ENCODE data around the gene ANKRD61.
A peak's percentile ranks its signal among the peaks of the same experiment; 100 is the strongest.
"Not testable (repeated sequence)": the region's sequence is repeated elsewhere in the genome, so short reads cannot be mapped to it uniquely, and the experiment has no call there.

The ANKRD61 gene

GRCh38 chr7:6022707-6023106 is 8.5 kb upstream of the ANKRD61 start:
- peaks cover 22% of the 10 kb centered on the region for H3K4me1 Mint-ChIP-seq
- H3K4me3 Mint-ChIP-seq, result no peak overlapping the region
- no peak for DNase-seq
- H3K9me3 Mint-ChIP-seq, result no peaks in the 10 kb centered on the region
- no peaks in the 10 kb centered on the region for H3K27me3 Mint-ChIP-seq
- H3K36me3 Mint-ChIP-seq, result peaks cover 69% of the 10 kb centered on the region
- H3K27ac Mint-ChIP-seq, result no peak overlapping the region
- CTCF ChIA-PET, result no interaction called here

DNA sequence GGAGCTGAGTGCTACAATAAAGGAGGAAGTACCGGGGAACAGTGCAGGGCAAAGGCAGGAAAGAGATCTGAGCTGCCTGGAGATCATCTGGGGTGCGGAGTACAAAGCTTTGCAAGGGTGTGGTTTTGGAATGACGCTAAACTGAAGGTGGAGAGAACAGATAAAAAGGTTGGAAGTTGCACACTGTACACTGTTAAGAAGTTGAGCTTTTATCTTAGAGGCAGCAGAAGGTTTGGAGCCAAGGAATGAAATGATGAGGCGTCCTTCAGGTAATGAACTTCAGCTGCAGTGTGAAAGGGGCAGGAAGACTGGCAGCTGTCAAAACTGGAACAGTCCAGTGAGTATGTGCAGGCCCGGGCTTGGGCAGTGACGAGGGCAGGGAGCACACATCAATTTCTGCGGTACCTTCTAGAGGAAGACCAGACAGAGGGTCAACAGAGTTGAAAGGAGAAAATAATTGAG is 7.2 kb upstream of the ANKRD61 start:
- H3K36me3 Mint-ChIP-seq, result peaks cover 76% of the 10 kb centered on the region
- CTCF ChIA-PET, result interaction anchor here (0.6 to 1.5 kb wide), 4 partner anchors 27 to 302 kb away, joined by 3 to 4 read pairs (median 3); no protein-coding TSS in a partner anchor
- H3K4me3 Mint-ChIP-seq, result no peak overlapping the region

GRCh38 chr7:6026011-6026819 is 5.0 kb upstream of the ANKRD61 start:
- peak; percentile 83 for DNase-seq
- Mint-ChIP-seq H3K27ac (peak overlapping the region; percentile 86), H3K4me3 (peak overlapping the region; percentile 54), H3K9me3 (no peaks in the 10 kb centered on the region), H3K36me3 (peaks cover 75% of the 10 kb centered on the region), H3K27me3 (no peaks in the 10 kb centered on the region), H3K4me1 (peaks cover 26% of the 10 kb centered on the region)
- CTCF ChIA-PET, result interaction anchor here (0.9 to 1.2 kb wide), 2 partner anchors 158 to 297 kb away, joined by 3 read pairs; no protein-coding TSS in a partner anchor

More for the DNA sequence above, 7.2 kb upstream of the ANKRD61 start:
- Mint-ChIP-seq H3K9me3 (no peaks in the 10 kb centered on the region), H3K27ac (no peak overlapping the region), H3K4me1 (peaks cover 26% of the 10 kb centered on the region), H3K27me3 (no peaks in the 10 kb centered on the region)
- DNase-seq, result no peak

- CTCF ChIA-PET, result interaction anchor here (1.2 to 1.3 kb wide), 2 partner anchors 19 to 158 kb away, joined by 3 to 4 read pairs; no protein-coding TSS in a partner anchor
- peaks cover 26% of the 10 kb centered on the region for H3K4me1 Mint-ChIP-seq
- peaks cover 74% of the 10 kb centered on the region for H3K36me3 Mint-ChIP-seq
- no peak overlapping the region for H3K4me3 Mint-ChIP-seq
- no peaks in the 10 kb centered on the region for H3K9me3 Mint-ChIP-seq
- H3K27ac Mint-ChIP-seq, result peak overlapping the region; percentile 86
- no peak for DNase-seq
- H3K27me3 Mint-ChIP-seq, result no peaks in the 10 kb centered on the region
Observed at GRCh38 chr7:6026820-6027311, 4.3 kb upstream of the ANKRD61 start.

DNA sequence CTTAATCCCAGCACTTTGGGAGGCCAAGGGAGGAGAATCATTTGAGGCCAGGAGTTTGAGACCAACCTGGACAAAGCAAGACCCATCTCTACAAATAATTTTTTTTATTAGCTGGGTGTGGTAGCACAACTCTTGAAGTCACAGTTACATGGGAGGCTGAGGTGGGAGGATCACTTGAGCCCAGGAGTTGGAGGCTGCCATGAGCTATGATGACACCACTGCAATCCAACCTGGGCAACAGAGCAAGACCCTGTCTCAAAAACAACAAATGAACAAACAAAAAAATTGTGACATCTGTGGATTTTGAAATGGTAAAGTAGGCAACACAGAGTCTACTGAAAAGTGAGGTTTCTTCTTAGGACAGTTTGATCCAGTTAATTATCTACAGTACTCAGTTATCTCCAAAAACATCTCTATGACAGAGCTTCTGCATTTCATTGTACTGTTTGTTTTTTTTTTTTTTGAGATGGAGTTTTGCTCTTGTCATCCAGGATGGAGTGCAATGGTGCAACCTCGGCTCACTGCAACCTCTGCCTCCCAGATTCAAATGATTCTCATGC is 3.3 kb upstream of the ANKRD61 start:
- no peak overlapping the region for H3K4me3 Mint-ChIP-seq
- peaks cover 26% of the 10 kb centered on the region for H3K4me1 Mint-ChIP-seq
- no peaks in the 10 kb centered on the region for H3K27me3 Mint-ChIP-seq
- DNase-seq, result no peak
- CTCF ChIA-PET, result interaction anchor here (0.8 to 1.3 kb wide), 3 partner anchors 13 to 30 kb away, joined by 3 to 4 read pairs (median 4); no protein-coding TSS in a partner anchor
- no peaks in the 10 kb centered on the region for H3K9me3 Mint-ChIP-seq
- peak overlapping the region; percentile 60 for H3K27ac Mint-ChIP-seq
- peaks cover 68% of the 10 kb centered on the region for H3K36me3 Mint-ChIP-seq

GRCh38 chr7:6028563-6028962 is 2.6 kb upstream of the ANKRD61 start:
- no peak overlapping the region for H3K4me3 Mint-ChIP-seq
- DNase-seq, result no peak
- peaks cover 26% of the 10 kb centered on the region for H3K4me1 Mint-ChIP-seq
- CTCF ChIA-PET, result no interaction called here
- H3K27ac Mint-ChIP-seq, result peak overlapping the region; percentile 38
- peaks cover 66% of the 10 kb centered on the region for H3K36me3 Mint-ChIP-seq
- H3K9me3 Mint-ChIP-seq, result no peaks in the 10 kb centered on the region
- H3K27me3 Mint-ChIP-seq, result no peaks in the 10 kb centered on the region

DNA sequence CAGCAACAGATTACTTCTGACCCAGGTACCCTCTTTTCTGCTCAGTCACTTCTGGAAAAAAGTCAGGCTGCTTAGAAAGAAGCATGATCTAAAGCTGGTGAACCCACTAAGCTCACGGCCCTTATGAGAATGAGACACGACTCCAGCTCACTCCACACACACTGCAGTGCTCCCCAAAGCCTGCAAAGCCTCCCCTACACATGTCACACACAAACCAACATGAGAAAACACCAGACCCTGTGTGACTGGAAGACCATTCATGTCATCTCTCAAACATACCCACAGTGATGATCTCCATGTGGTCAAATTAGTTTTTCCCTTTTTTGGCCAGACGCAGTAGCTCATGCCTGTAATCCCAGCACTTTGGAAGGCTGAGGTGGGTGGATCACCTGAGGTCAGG is 391 bp downstream of the ANKRD61 start:
- Mint-ChIP-seq H3K4me1 (peaks cover 15% of the 10 kb centered on the region), H3K27ac (no peak overlapping the region), H3K9me3 (no peaks in the 10 kb centered on the region), H3K36me3 (peaks cover 68% of the 10 kb centered on the region), H3K4me3 (no peak overlapping the region), H3K27me3 (no peaks in the 10 kb centered on the region)
- CTCF ChIA-PET, result interaction anchor here (1.2 kb wide), 1 partner anchor 9 kb away, joined by 3 read pairs; no protein-coding TSS in a partner anchor
- no peak for DNase-seq

DNA sequence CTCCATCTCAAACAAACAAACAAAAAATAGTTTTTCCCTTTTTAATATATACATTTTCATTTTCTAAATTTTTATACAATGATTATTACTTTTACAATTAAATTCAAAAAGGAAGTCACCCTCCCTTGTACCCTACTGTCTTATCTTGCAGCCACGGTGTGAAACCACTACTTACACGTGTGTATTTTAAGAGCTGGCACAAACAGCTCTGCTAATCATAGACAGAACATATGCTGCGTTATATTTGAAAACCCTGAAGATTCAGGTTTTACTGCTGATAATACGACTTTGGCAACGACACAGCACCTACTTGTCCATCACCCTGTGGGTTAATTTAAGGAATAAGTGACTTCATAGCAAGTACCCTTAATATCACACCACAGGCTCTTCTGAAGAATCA is 991 bp downstream of the ANKRD61 start:
- Mint-ChIP-seq H3K9me3 (no peaks in the 10 kb centered on the region), H3K27ac (no peak overlapping the region), H3K27me3 (no peaks in the 10 kb centered on the region), H3K4me3 (no peak overlapping the region), H3K36me3 (peaks cover 63% of the 10 kb centered on the region), H3K4me1 (peaks cover 9% of the 10 kb centered on the region)
- CTCF ChIA-PET, result interaction anchor here (1.2 kb wide), 1 partner anchor 8 kb away, joined by 3 read pairs; no protein-coding TSS in a partner anchor
- DNase-seq, result no peak

GRCh38 chr7:6032641-6033040 is 1.5 kb downstream of the ANKRD61 start:
- H3K4me3 Mint-ChIP-seq, result no peak overlapping the region
- peak overlapping the region; percentile 26 for H3K27ac Mint-ChIP-seq
- no peaks in the 10 kb centered on the region for H3K9me3 Mint-ChIP-seq
- DNase-seq, result no peak
- peaks cover 4% of the 10 kb centered on the region for H3K4me1 Mint-ChIP-seq
- H3K36me3 Mint-ChIP-seq, result peaks cover 59% of the 10 kb centered on the region
- no peaks in the 10 kb centered on the region for H3K27me3 Mint-ChIP-seq
- CTCF ChIA-PET, result interaction anchor here (1.2 kb wide), 1 partner anchor 8 kb away, joined by 3 read pairs; no protein-coding TSS in a partner anchor

- CTCF ChIA-PET, result no interaction called here
- no peak for DNase-seq
- Mint-ChIP-seq H3K36me3 (peaks cover 44% of the 10 kb centered on the region), H3K4me1 (no peaks in the 10 kb centered on the region), H3K4me3 (no peak overlapping the region), H3K27ac (no peak overlapping the region), H3K27me3 (no peaks in the 10 kb centered on the region), H3K9me3 (no peaks in the 10 kb centered on the region)
Observed at GRCh38 chr7:6035165-6035564, 4.0 kb downstream of the ANKRD61 start.

DNA sequence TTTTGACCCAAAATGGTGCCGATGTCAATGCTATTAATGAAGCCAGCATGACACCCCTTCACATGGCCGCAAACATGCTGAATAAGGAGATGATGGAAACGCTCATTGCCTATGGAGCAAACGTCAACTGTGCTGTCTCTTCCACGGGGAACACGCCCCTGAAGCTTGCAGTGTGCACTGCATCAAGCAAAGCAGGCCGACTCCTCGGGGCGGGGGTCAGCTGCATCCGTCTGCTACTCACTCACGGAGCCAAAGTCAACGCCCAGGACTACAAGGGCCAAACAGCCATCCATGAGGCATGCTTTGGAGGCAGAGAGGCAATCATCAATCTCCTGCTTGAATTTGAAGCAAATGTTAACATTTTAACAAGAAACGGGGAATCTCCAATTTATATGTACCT is 4.5 kb downstream of the ANKRD61 start:
- no peaks in the 10 kb centered on the region for H3K27me3 Mint-ChIP-seq
- no peaks in the 10 kb centered on the region for H3K9me3 Mint-ChIP-seq
- H3K27ac Mint-ChIP-seq, result no peak overlapping the region
- H3K36me3 Mint-ChIP-seq, result peaks cover 45% of the 10 kb centered on the region
- no peaks in the 10 kb centered on the region for H3K4me1 Mint-ChIP-seq
- no peak for DNase-seq
- no peak overlapping the region for H3K4me3 Mint-ChIP-seq
- CTCF ChIA-PET, result no interaction called here

DNA sequence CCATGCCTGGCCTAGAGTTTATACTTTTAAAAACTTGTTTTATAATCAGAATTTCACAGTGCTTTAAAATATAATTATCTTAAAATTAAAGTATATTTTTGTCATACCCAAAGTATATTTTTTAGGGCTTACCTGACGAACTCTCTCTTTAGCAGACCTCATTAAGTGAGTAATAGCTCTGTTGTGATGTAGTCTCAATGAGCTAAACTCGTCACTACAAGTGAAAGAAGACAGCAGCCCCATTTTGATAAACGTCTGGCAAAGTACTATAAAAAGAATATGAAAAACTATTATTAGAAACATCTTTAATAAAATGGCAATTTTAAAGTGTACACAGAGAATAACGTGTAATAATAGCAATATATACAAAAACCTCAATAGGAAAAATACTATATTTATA is 18.6 kb downstream of the ANKRD61 start:
- H3K4me1 Mint-ChIP-seq, result no peaks in the 10 kb centered on the region
- peaks cover 23% of the 10 kb centered on the region for H3K36me3 Mint-ChIP-seq
- no peaks in the 10 kb centered on the region for H3K9me3 Mint-ChIP-seq
- CTCF ChIA-PET, result no interaction called here
- DNase-seq, result no peak
- H3K27ac Mint-ChIP-seq, result no peak overlapping the region
- no peak overlapping the region for H3K4me3 Mint-ChIP-seq
- H3K27me3 Mint-ChIP-seq, result no peaks in the 10 kb centered on the region

GRCh38 chr7:6051185-6051584 is 20.0 kb downstream of the ANKRD61 start:
- H3K4me1 Mint-ChIP-seq, H3K4me3 Mint-ChIP-seq, H3K27ac Mint-ChIP-seq, CTCF ChIA-PET, H3K9me3 Mint-ChIP-seq, H3K27me3 Mint-ChIP-seq, DNase-seq: not testable (repeated sequence)
- peaks cover 20% of the 10 kb centered on the region for H3K36me3 Mint-ChIP-seq

DNA sequence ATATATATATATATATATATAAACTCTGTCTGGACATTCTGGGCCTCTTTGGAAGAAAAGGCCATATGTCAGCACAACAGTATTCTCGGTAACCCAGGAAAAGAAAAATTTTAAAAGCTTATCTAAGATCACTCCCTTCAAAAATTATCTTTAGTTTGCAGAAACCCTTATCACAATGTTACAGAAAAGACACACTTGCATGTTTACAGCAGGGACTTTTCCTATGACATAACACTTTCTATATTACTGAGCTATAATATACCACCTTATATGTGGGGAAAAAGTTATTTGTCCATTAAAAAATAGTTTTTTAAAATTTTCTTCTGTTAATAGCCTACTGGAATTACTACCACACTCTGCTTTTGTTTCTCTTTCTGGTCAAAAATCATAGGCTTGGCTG is 25.4 kb downstream of the ANKRD61 start:
- CTCF ChIA-PET, result interaction anchor here (1.6 to 2.3 kb wide), 2 partner anchors 50 to 267 kb away, joined by 4 to 6 read pairs; no protein-coding TSS in a partner anchor

More for the DNA sequence above, 25.4 kb downstream of the ANKRD61 start:
- no peak overlapping the region for H3K27ac Mint-ChIP-seq
- H3K4me3 Mint-ChIP-seq, result no peak overlapping the region
- H3K27me3 Mint-ChIP-seq, result no peaks in the 10 kb centered on the region
- peaks cover 16% of the 10 kb centered on the region for H3K36me3 Mint-ChIP-seq
- no peaks in the 10 kb centered on the region for H3K9me3 Mint-ChIP-seq
- no peak for DNase-seq
- H3K4me1 Mint-ChIP-seq, result peaks cover 23% of the 10 kb centered on the region
